ENCODE results near the gene MAP4.

The MAP4 gene

DNA sequence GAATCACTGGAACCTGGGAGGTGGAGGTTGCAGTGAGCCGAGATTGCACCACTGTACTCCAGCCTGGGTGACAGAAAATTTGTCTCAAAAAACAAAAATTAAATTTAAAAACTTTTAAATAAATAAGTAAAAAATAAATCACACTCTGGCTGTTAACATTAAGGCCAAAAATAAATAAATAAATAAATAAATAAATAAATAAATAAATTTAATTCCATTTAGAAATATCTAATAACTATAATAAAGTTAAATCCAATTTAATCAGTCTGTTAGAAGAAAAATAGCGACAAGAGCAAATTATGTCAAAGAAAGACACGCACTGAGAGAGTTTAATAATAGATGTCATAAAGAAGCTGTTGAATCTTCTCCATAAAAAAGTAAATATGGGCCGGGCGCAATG is 13.4 kb downstream of the MAP4 start:
- Histone ChIP-seq H4K20me1 (ENCODE audit: insufficient read depth, low read length, poor library complexity, severe bottlenecking) (no peaks in the 10 kb centered on the region), H3K79me2 (ENCODE audit: insufficient read depth, low read length) (peaks cover 5% of the 10 kb centered on the region; the same call in 1 of the 2 replicates)

DNA sequence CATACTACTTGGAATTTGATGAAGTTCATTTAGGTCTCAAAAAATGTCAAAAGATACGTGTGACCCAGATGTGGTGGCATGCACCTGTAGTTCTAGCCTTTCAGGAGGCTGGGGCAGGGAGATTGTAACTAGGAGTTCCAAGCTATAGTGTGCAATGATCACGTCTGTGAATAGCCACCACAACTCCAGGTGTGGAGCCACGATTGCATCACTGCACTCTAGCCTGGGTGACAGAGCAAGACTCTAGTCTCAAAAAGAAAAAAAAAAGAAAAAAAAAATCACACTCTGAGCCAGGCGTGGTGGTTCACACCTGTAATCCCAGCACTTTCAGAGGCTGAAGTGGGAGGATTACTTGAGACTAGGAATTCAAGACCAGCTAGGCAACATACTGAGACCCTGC is 14.2 kb downstream of the MAP4 start:
- H3K36me3 ChIP-seq (ENCODE audit: insufficient read depth, low read length) = 0 out of 2 replicates have a peak, but pooled peaks cover 5% of the 10 kb centered on the region
- H3K4me3 ChIP-seq (ENCODE audit: low read length, poor library complexity, severe bottlenecking) = no peak overlapping the region
- H3K27me3 ChIP-seq (ENCODE audit: insufficient read depth, low read length, poor library complexity, severe bottlenecking) = no peaks in the 10 kb centered on the region
- H3K9ac ChIP-seq (ENCODE audit: low read depth, low read length, poor library complexity, severe bottlenecking) = no peak overlapping the region
- no peaks in the 10 kb centered on the region for H3K9me2 ChIP-seq (replicated peaks; ENCODE audit: low read depth, low read length)
- H3K79me2 ChIP-seq (ENCODE audit: insufficient read depth, low read length) = peaks cover 8% of the 10 kb centered on the region; the same call in 1 of the 2 replicates
- no peaks in the 10 kb centered on the region for H3K4me1 ChIP-seq (ENCODE audit: insufficient read depth, low read length, poor library complexity, severe bottlenecking)
- no peaks in the 10 kb centered on the region for H3F3A ChIP-seq (ENCODE audit: low read depth)
- no peaks in the 10 kb centered on the region for H3K9me3 ChIP-seq (ENCODE audit: insufficient read depth, low read depth, low read length)
- H3K4me2 ChIP-seq (ENCODE audit: low read depth, low read length, poor library complexity, severe bottlenecking) = no peak overlapping the region
- TF ChIP-seq EZH2phosphoT487 (IDR thresholded peaks at IDR 0.05; ENCODE audit: borderline replicate concordance) = no peak
- TF ChIP-seq, protein P1, sequence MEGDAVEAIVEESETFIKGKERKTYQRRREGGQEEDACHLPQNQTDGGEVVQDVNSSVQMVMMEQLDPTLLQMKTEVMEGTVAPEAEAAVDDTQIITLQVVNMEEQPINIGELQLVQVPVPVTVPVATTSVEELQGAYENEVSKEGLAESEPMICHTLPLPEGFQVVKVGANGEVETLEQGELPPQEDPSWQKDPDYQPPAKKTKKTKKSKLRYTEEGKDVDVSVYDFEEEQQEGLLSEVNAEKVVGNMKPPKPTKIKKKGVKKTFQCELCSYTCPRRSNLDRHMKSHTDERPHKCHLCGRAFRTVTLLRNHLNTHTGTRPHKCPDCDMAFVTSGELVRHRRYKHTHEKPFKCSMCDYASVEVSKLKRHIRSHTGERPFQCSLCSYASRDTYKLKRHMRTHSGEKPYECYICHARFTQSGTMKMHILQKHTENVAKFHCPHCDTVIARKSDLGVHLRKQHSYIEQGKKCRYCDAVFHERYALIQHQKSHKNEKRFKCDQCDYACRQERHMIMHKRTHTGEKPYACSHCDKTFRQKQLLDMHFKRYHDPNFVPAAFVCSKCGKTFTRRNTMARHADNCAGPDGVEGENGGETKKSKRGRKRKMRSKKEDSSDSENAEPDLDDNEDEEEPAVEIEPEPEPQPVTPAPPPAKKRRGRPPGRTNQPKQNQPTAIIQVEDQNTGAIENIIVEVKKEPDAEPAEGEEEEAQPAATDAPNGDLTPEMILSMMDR (conservative IDR thresholded peaks at IDR 0.05; ENCODE audit: low read length) = no peak
- no peak overlapping the region for H2AFZ ChIP-seq (ENCODE audit: low read length)
- H4K20me1 ChIP-seq (ENCODE audit: insufficient read depth, low read length, poor library complexity, severe bottlenecking) = no peaks in the 10 kb centered on the region

More for the DNA sequence above, 13.4 kb downstream of the MAP4 start:
- Histone ChIP-seq H3K9me2 (replicated peaks; ENCODE audit: low read depth, low read length) (no peaks in the 10 kb centered on the region), H3F3A (ENCODE audit: low read depth) (no peaks in the 10 kb centered on the region), H3K9me3 (ENCODE audit: insufficient read depth, low read depth, low read length) (no peaks in the 10 kb centered on the region), H3K4me2 (ENCODE audit: low read depth, low read length, poor library complexity, severe bottlenecking) (no peak overlapping the region), H3K9ac (ENCODE audit: low read depth, low read length, poor library complexity, severe bottlenecking) (no peak overlapping the region), H3K27me3 (ENCODE audit: insufficient read depth, low read length, poor library complexity, severe bottlenecking) (no peaks in the 10 kb centered on the region), H2AFZ (ENCODE audit: low read length) (no peak overlapping the region), H3K4me3 (ENCODE audit: low read length, poor library complexity, severe bottlenecking) (no peak overlapping the region), H3K4me1 (ENCODE audit: insufficient read depth, low read length, poor library complexity, severe bottlenecking) (no peaks in the 10 kb centered on the region), H3K36me3 (ENCODE audit: insufficient read depth, low read length) (0 out of 2 replicates have a peak, but pooled peaks cover 3% of the 10 kb centered on the region)
- no peak for TF ChIP-seq EZH2phosphoT487 (IDR thresholded peaks at IDR 0.05; ENCODE audit: borderline replicate concordance)
- TF ChIP-seq, protein P1 (conservative IDR thresholded peaks at IDR 0.05; ENCODE audit: low read length) = no peak

DNA sequence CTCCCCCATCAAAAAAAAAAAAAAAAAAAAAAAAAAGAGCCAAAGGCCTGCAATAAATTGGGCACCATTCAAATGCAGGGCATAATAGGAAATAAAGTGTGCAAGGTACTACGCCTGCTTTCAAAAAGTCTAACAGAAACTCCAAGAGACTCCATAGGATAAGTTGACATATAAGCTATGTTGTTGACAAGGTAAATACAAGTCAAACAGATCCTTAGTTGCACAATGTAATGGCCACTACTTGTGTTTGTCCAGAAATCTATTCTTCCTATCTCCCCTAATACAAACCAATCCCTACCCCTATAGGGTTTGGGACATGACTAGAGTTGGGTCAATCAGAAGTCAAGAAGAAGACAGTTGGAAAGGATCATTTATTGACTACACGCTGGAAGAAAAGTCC is 16.0 kb downstream of the MAP4 start:
- Histone ChIP-seq H3K9ac (ENCODE audit: low read depth, low read length, poor library complexity, severe bottlenecking) (no peak overlapping the region), H3K4me2 (ENCODE audit: low read depth, low read length, poor library complexity, severe bottlenecking) (no peak overlapping the region), H4K20me1 (ENCODE audit: insufficient read depth, low read length, poor library complexity, severe bottlenecking) (no peaks in the 10 kb centered on the region), H3K36me3 (ENCODE audit: insufficient read depth, low read length) (0 out of 2 replicates have a peak, but pooled peaks cover 5% of the 10 kb centered on the region), H3K9me2 (replicated peaks; ENCODE audit: low read depth, low read length) (no peaks in the 10 kb centered on the region), H3K4me1 (ENCODE audit: insufficient read depth, low read length, poor library complexity, severe bottlenecking) (no peaks in the 10 kb centered on the region), H3K4me3 (ENCODE audit: low read length, poor library complexity, severe bottlenecking) (no peak overlapping the region), H3K27me3 (ENCODE audit: insufficient read depth, low read length, poor library complexity, severe bottlenecking) (no peaks in the 10 kb centered on the region), H2AFZ (ENCODE audit: low read length) (no peak overlapping the region), H3F3A (ENCODE audit: low read depth) (no peaks in the 10 kb centered on the region), H3K79me2 (ENCODE audit: insufficient read depth, low read length) (peaks cover 8% of the 10 kb centered on the region; the same call in 1 of the 2 replicates), H3K9me3 (ENCODE audit: insufficient read depth, low read depth, low read length) (no peaks in the 10 kb centered on the region)
- no peak for TF ChIP-seq EZH2phosphoT487 (IDR thresholded peaks at IDR 0.05; ENCODE audit: borderline replicate concordance)
- TF ChIP-seq, protein P1 (conservative IDR thresholded peaks at IDR 0.05; ENCODE audit: low read length) = no peak

Measured in Loucy (cell line).